NK-92 treated with Interleukin-12 subunit alpha and Interleukin-12 subunit beta, amount 100 ng/mL, for 24 hours (cell line): Measurements from ENCODE around the gene CWC25.

Experiments
- DNase-seq: peaks from one replicate; lab custom pipeline; 2025; lab: John Stamatoyannopoulos, UW

Gene CWC25

DNA sequence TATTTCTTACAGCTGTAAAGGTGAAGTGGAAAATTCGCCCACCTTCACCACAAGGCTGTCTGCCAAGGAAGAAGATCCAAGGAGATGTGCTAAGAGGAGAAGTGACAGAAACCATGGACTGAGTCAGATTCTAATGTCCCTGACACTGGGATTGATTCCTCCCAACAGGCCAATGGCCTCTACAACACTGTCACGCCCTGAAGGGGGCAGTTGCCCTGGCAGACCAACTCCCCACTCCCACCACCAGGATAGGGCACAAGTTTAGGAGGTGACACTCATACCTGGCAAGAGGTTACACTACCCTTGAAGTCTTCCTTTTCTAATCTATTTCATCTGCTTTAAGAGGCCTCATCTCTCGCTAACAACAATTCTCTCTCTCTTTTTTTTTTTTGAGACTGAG lies 41.9 kb downstream of the CWC25 start:
- DNase-seq: no peak

GRCh38 chr17:38779965-38780752 lies 45.0 kb downstream of the CWC25 start:
- no peak for DNase-seq

DNA sequence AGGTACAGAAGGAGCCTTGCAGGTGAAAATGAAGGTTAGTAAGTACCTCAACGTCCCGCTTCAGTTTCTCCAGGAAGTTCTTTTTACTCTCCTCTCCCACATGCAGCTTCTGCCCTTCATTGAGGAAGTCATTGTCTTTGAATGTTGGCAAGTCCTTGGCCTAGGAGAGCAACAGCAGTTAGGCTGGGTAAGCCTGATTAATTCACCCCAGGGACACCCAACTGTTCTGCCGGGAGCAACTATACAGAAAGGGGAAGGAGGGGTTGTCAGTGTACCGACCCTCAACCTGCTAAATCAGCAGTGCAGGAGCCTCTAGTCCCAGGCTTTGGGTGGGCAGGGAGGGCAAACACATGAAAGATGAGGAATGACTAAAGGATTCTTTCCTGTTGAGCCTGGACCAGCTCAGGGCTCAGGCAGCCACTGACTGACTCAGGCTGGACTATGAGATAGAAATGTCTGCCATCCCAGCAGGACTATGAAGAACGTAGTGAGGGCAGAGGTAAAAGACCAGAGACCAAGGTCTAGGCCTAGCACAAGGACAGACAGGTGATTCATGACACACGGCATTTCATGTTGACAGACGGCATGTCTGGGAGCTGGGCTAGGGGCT lies 47.4 kb downstream of the CWC25 start:
- no peak for DNase-seq

GRCh38 chr17:38773258-38773657 lies 51.9 kb downstream of the CWC25 start:
- no peak for DNase-seq

- DNase-seq: no peak
These were observed 56.7 kb downstream of the CWC25 start for GRCh38 chr17:38768417-38768816.

DNA sequence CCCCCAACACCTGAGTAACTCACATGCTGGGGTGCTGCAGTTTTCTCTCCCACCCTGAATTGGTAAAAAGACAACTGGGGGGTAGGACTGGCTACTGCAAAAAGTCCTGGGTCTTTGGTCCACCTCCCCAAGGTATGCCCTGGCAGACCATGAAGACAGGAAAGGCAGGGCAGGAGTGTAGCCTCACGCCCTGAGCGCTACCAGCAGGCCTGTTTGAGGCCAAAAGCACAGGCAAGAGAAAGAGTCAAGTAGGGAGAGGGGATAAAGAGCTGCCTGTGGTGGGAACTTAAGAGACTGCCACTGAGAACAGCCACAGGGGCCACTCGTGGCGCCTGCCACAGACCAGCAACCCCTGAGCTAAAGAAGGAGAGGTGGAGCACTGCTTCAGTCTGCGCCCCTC lies 58.8 kb downstream of the CWC25 start:
- no peak for DNase-seq

- no peak for DNase-seq
These were observed 62.9 kb downstream of the CWC25 start for GRCh38 chr17:38762231-38762630.

- DNase-seq: no peak
These were observed 63.5 kb downstream of the CWC25 start for GRCh38 chr17:38761612-38762011.

- no peak for DNase-seq
These were observed 72.0 kb downstream of the CWC25 start for GRCh38 chr17:38753071-38753506.

DNA sequence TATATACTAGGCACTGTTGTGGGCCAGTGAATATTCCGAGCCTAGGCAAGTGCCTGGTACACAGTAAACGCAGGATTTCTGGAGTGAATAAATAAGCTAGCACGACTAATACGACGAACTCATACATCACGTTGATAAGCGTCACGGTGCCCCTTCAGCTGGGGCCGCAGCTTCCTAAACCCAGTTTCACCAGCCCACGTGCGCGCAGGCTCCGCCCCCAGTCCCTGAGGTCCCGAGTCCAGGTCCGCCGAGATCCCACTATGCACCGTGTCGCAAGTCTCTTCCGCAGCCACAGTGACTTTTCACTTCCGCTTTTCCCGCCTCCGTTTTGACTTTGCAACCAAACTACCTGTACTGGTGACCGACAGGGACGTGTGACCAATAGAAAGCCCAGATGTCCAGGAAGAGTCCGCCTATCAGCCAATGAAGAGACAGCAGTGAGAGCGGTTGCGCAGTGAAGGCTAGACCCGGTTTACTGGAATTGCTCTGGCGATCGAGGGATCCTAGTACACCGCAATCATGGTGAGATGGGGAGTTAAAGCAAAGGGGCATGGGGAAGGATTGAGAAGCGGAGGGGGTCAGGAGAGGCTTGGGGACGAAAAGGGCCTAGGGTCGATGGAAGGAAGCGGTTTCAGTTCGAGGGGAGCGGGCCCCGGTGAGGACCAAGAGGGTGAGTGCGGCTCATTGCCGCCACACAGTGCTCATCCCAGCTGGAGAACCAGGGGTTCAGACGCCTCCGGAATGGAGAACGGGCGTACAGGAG lies 72.6 kb downstream of the CWC25 start, which contains the start of gene PSMB3:
Gene PSMB3, plus strand, starts transcription at position 434 of the 763 bp plus-strand sequence. Its CDS starts 86 bp downstream, at position 520.
- peak; percentile 96 for DNase-seq

- peak; percentile 71 for DNase-seq
These were observed 73.3 kb downstream of the CWC25 start for GRCh38 chr17:38751808-38752307.

- DNase-seq: no peak
These were observed 73.8 kb downstream of the CWC25 start for GRCh38 chr17:38751144-38751807.
